OCI-LY3 (cell line): ENCODE measurements around the gene PALLD.
A peak's percentile ranks its signal among the peaks of the same experiment; 100 is the strongest.

Source experiments
- H2AFZ ChIP-seq: fragments of 200-600, 300-600 bp; shearing (Covaris generic); 2 replicates; pipeline ENCODE4 v1.6.0; 2014; ENCODE audit warnings: antibody characterized with exemption, low read depth, low read length
- H3K27ac ChIP-seq: fragments of 200-600, 300-600 bp; sonication (generic); 2 replicates; pipeline ENCODE4 v1.5.1; 2014; ENCODE audit warnings: mild to moderate bottlenecking, low read length, moderate library complexity, mixed read lengths
- H3K27me3 ChIP-seq: fragments of 200-600, 300-600 bp; sonication (generic); 2 replicates; pipeline ENCODE4 v1.6.1; 2014; ENCODE audit warnings: low read depth, low read length, mixed read lengths
- H3K36me3 ChIP-seq: fragments of 200-600, 300-600 bp; sonication (generic); replicated peaks from 2 replicates; pipeline ENCODE3; 2014; ENCODE audit warnings: low read depth, low read length, mixed read lengths
- H3K4me1 ChIP-seq: fragments of 300-600, 200-600 bp; sonication (generic); 2 replicates; pipeline ENCODE4 v1.6.1; 2014; ENCODE audit warnings: low read length, mixed read lengths
- H3K4me2 ChIP-seq: fragments of 200-600, 300-600 bp; sonication (generic); 2 replicates; pipeline ENCODE4 v1.6.1; 2014; ENCODE audit warnings: low read length, mixed read lengths
- H3K4me3 ChIP-seq: fragments of 300-600, 200-600 bp; sonication (generic); 2 replicates; pipeline ENCODE4 v1.5.1; 2014; ENCODE audit warnings: antibody characterized with exemption, mild to moderate bottlenecking, low read length, moderate library complexity
- H3K79me2 ChIP-seq: fragments of 300-600, 200-600 bp; shearing (Covaris generic); 2 replicates; pipeline ENCODE4 v1.6.1; 2014; ENCODE audit warnings: mild to moderate bottlenecking, low read length, mixed read lengths
- H3K9ac ChIP-seq: fragments of 300-600, 200-600 bp; shearing (Covaris generic); 2 replicates; pipeline ENCODE4 v1.6.0; 2014; ENCODE audit warnings: mild to moderate bottlenecking, low read length, moderate library complexity
- H3K9me3 ChIP-seq: fragments of 200-600, 300-600 bp; shearing (Covaris generic); 2 replicates; pipeline ENCODE4 v1.6.1; 2014; ENCODE audit warnings: low read length, mixed read lengths; ENCODE audit not compliant: insufficient read depth
- H4K20me1 ChIP-seq: fragments of 200-600, 300-600 bp; sonication (generic); 2 replicates; pipeline ENCODE4 v1.6.1; 2016; ENCODE audit warnings: low read length, mixed read lengths; ENCODE audit not compliant: insufficient read depth
- CTCF ChIP-seq: fragments of 200-600, 300-600 bp; sonication (generic); IDR thresholded peaks from 2 replicates; pipeline ENCODE4 v1.5.1; 2014; ENCODE audit warnings: antibody characterized with exemption, low read length, low read depth
- EZH2phosphoT487 ChIP-seq: fragments of 200-600 bp; shearing (Covaris generic); IDR thresholded peaks from 2 replicates; pipeline ENCODE4 v1.6.1; 2018; ENCODE audit warnings: antibody characterized with exemption, mixed run types, low read depth

Gene PALLD

GRCh38 chr4:168580228-168580627 is 83.4 kb downstream of the PALLD start:
- H3K27me3 ChIP-seq = no peaks in the 10 kb centered on the region

GRCh38 chr4:168584321-168584771 is 87.5 kb downstream of the PALLD start:
- Histone ChIP-seq H3K9me3 (no peaks in the 10 kb centered on the region), H2AFZ (no peak overlapping the region), H3K4me2 (peak overlapping the region; percentile 23; the same call in 1 of the 2 replicates), H3K27ac (no peak overlapping the region), H3K4me1 (peaks cover 17% of the 10 kb centered on the region), H4K20me1 (no peaks in the 10 kb centered on the region), H3K79me2 (no peaks in the 10 kb centered on the region), H3K9ac (no peak overlapping the region), H3K27me3 (peaks cover 16% of the 10 kb centered on the region; the same call in 1 of the 2 replicates), H3K36me3 (no peaks in the 10 kb centered on the region), H3K4me3 (no peak overlapping the region)
- TF ChIP-seq EZH2phosphoT487 (no peak), CTCF (no peak)

More at GRCh38 chr4:168580228-168580627, 83.4 kb downstream of the PALLD start:
- TF ChIP-seq CTCF (no peak), EZH2phosphoT487 (no peak)
- H2AFZ ChIP-seq = no peak overlapping the region
- H4K20me1 ChIP-seq = no peaks in the 10 kb centered on the region
- H3K79me2 ChIP-seq = no peaks in the 10 kb centered on the region
- no peaks in the 10 kb centered on the region for H3K9me3 ChIP-seq
- H3K9ac ChIP-seq = no peak overlapping the region
- H3K4me1 ChIP-seq = peaks cover 15% of the 10 kb centered on the region
- H3K36me3 ChIP-seq = no peaks in the 10 kb centered on the region
- H3K27ac ChIP-seq = no peak overlapping the region
- H3K4me3 ChIP-seq = no peak overlapping the region
- H3K4me2 ChIP-seq = no peak overlapping the region

GRCh38 chr4:168585168-168586091 is 88.6 kb downstream of the PALLD start:
- no peak for TF ChIP-seq EZH2phosphoT487
- peak; percentile 62 for TF ChIP-seq CTCF
- H3K36me3 ChIP-seq = no peaks in the 10 kb centered on the region
- peaks cover 17% of the 10 kb centered on the region for H3K4me1 ChIP-seq
- no peaks in the 10 kb centered on the region for H3K9me3 ChIP-seq
- H2AFZ ChIP-seq = no peak overlapping the region
- H3K4me3 ChIP-seq = no peak overlapping the region
- H3K27ac ChIP-seq = no peak overlapping the region
- no peak overlapping the region for H3K9ac ChIP-seq
- H3K79me2 ChIP-seq = no peaks in the 10 kb centered on the region
- peaks cover 16% of the 10 kb centered on the region; the same call in 1 of the 2 replicates for H3K27me3 ChIP-seq
- peak overlapping the region; percentile 16; the same call in 1 of the 2 replicates for H3K4me2 ChIP-seq
- H4K20me1 ChIP-seq = no peaks in the 10 kb centered on the region

- no peaks in the 10 kb centered on the region for H3K9me3 ChIP-seq
- H3K27ac ChIP-seq = no peak overlapping the region
- H3K9ac ChIP-seq = no peak overlapping the region
- H2AFZ ChIP-seq = no peak overlapping the region
- peaks cover 16% of the 10 kb centered on the region; the same call in 1 of the 2 replicates for H3K27me3 ChIP-seq
- no peaks in the 10 kb centered on the region for H4K20me1 ChIP-seq
- no peaks in the 10 kb centered on the region for H3K79me2 ChIP-seq
- no peak overlapping the region for H3K4me2 ChIP-seq
- no peaks in the 10 kb centered on the region for H3K36me3 ChIP-seq
- peaks cover 17% of the 10 kb centered on the region for H3K4me1 ChIP-seq
- H3K4me3 ChIP-seq = no peak overlapping the region
- TF ChIP-seq CTCF = no peak
Observed at GRCh38 chr4:168586926-168587325, 90.1 kb downstream of the PALLD start.
